Aortic smooth muscle cell (primary cell): ENCODE data around the gene MB. TPM values are rescaled to one million over a fixed set of nuclear protein-coding genes. Genes with fewer than 3 reads are reported as not detected.

Source experiments
- total RNA-seq: library from RNA; depleted of rRNA; stranded (reverse); fragments of >200 nt; gene quantifications from 2 replicates; pipeline ENCODE4 v1.2.3, GENCODE V29; 2014

The MB gene
- not detected in 2 replicates for total RNA-seq

DNA sequence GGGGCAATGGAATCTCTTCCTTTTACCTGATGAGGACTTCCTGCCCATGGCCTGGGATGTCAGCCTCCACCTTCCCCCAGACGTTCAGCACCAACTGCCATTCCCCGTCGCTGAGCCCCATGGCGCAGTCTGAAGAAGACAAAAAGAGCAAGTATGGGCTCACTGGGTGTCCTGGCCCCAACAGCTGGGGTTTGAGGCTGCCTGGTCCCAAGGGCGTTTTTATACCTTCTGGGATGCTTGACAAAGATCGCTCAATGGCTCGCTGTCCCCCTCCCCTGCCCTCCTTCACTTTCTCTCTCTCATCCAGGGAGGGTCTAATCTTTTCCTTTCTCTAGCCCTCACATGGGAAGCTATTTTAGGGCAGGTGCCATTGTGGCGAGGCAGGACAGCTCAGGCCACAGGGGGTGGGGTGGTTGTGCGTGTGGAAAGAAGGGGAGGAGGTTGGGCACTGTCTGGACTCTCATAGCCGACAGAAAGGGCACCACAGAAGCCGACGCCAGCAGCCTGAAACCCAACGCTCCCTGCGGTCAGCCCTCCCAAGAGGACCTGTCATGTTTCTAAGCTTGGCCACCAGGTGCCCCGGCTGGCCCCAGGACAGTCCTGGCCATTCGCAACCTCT, at the start of gene MB:
Gene MB, minus strand, starts transcription at position 193 of the 619 bp plus-strand sequence. Its CDS starts 72 bp downstream, at position 121.

DNA sequence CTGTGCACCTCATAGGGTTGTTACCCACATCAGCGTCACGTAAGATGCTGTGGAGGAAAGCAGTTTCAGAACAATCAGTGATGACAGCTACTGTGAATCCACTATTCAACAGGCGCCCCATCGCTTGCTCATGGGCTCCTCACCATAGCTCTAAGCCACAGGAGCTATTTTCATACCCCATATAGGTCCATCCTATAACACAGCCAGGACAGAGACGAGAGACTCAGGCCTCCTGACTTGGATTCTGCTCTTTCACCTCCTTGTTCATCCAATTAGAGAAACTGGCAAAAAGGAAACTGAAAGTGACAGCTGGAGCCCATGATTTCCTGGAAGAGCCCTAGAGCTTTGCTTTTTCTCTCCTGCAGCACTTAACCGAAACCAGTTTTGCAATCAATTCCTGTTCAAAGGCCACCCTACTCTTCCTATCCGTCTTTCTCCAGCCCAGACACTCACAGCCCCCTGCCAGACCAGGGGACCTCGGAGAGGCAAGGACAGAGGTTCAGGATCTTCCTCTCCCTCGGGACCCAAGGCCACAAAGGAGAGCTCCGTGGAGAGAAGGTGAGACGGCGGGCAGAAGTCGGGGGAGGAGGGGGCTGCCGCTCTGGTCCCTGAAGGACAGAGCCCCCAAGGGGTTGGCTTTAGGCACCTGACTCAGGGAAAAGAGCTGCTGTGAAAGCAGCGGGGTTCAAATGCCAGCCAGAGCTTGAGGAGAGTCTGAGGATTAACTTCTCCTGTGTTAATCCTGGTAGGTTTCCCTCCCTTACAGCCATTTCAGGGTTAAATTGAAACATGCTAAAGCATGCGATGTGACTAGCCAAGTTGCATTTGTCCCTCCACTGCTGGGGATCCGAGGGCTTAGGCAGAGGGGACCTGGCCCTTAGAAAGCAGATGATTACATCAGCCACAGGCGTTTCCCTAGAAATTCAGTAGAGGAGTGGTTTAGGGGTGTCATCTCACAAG, 31.2 kb upstream of the MB start, which contains the start of gene APOL6:
Gene APOL6, plus strand, starts transcription at position 381 of the 960 bp plus-strand sequence. CDS start 7,980 bp downstream, outside the sequence.

Other genes starting within 250 kb of the MB start
- 80.9 and 87.3 TPM in 2 replicates for gene HMOX1, start 236.2 kb downstream of the MB start, total RNA-seq
- gene MCM5, start 217.2 kb downstream of the MB start, total RNA-seq: 27.5 and 49.9 TPM in 2 replicates
- gene RASD2, start 76.5 kb downstream of the MB start, total RNA-seq: 0.12 and 0.92 TPM in 2 replicates
- gene APOL6, start 31.1 kb upstream of the MB start, total RNA-seq: 14.7 and 17.8 TPM in 2 replicates
- gene APOL5, start 100.5 kb upstream of the MB start, total RNA-seq: not detected in 2 replicates